HG02970 (cell line): Measurements from ENCODE around the gene XPR1.
"Not testable (repeated sequence)": the region's sequence is repeated elsewhere in the genome, so short reads cannot be mapped to it uniquely, and the experiment has no call there.

Experiments
- ATAC-seq: cut with Tn5 transposase; IDR thresholded peaks from one replicate; pipeline ENCODE4 v1.9.1; 2021; ENCODE audit warnings: mild to moderate bottlenecking, moderate library complexity, moderate number of reproducible peaks; ENCODE audit not compliant: unreplicated experiment, low FRiP score

The XPR1 gene

DNA sequence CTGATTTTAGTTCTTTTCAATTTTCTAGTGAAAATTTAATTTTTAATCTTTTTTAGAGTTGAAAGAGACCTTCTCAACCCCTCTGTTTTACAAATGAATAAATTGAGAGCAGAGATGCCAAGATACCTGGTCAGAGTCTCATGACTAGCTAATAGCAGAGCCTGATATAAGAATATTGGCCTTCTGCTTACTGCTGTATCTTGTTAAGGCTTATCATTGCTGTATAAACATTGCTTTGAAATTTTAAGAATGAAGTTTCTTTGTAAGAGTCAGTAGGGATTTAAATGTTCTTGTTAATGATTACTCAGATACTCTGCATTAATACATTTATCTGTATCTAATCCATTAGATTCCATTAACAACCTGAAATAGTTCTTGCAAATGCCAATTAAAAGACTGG lies 9.8 kb downstream of the XPR1 start:
- no peak for ATAC-seq

DNA sequence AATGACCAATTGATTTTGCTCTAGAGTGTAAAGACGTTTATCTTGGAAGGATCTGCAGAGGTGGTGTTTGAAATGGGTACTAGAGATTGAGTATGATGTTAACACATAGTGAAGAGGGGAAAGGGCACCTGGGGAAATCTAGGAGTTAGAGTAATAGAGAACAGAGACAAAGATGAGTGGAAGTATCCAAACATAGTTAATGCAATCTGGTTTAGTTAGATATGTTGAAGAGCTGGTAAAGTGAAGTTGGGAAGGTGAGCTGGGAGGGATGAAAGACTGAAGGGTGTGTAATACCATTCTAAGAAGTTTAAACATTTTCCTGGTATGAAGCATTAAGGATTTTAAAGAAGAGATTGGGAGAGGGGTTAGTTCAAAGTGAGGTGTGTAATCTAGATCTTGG lies 11.0 kb downstream of the XPR1 start:
- no peak for ATAC-seq

- no peak for ATAC-seq
These were observed 11.9 kb downstream of the XPR1 start for GRCh38 chr1:180643693-180644092.

DNA sequence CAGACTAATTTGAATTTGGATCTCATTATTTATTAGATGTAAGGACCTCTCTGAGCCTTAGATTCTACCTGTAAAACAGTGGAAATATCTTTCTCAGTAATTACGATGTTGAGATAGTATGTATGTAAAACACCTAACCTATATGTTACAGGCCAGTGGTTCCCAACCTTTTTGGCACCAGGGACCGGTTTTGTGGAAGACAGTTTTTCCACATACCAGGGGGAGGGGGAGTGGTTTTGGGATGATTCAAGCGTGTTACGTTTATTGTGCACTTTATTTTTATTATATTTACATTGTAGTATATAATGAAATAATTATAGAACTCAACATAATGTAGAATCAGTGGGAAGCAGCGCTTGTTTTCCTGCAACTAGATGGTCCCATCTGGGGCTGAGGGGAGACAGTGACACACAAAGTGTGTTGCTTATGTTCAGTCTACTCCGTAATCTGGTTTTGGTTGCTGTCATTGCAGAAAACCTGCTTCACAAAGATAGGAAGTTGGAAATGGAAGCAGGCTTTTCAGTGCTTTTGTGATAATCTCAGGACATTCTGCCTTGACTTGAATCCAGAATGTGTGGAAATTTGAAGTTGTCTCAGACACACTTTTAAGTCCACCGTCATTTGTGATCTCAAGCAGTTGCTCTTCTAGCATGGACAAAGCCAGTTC lies 12.8 kb downstream of the XPR1 start:
- no peak for ATAC-seq

- not testable (repeated sequence) for ATAC-seq
These were observed 13.4 kb downstream of the XPR1 start for GRCh38 chr1:180645261-180645660.

- ATAC-seq, result no peak
These were observed 14.3 kb downstream of the XPR1 start for GRCh38 chr1:180646093-180646492.

DNA sequence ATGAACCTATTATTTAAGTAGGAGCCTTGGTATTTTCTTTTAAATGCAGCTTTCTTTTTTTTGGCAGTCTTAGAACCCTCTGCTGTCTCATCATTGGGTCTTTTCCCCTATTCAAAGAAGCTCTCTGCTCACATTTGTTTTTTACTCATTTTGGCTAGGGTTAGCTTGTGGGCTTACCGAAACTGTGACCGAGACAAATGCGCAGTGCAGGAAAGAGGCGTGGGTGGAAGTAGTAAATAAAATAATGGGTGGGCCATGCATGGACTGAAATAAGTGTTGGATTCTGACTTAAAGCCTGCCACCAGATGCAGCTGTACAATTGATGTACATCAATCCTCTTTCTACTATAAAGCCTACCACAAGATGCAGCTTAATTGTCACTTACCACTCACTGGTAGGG lies 14.7 kb downstream of the XPR1 start:
- no peak for ATAC-seq

- ATAC-seq, result no peak
These were observed 21.0 kb downstream of the XPR1 start for GRCh38 chr1:180652792-180653191.

- ATAC-seq, result no peak
These were observed 30.9 kb downstream of the XPR1 start for GRCh38 chr1:180662709-180663108.

- no peak for ATAC-seq
These were observed 38.9 kb downstream of the XPR1 start for GRCh38 chr1:180670681-180671080.

DNA sequence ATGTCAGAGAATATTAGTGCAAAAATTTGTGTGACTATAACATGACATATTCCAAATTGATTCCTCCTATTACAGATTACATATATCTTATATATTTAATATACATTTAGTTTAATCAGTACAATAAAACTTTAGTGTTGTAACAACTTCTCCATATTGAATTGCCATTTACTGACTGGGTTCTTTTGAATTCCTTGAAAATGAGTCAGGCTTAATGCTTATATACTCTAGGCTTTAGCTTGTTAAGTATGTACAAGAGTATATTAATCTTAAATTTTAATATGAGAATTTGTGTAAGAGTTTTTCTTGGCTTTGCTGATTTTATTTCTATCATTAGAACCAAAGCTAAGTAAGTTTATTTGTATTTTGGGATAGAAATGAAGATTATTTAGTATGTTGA lies 40.3 kb downstream of the XPR1 start:
- no peak for ATAC-seq

DNA sequence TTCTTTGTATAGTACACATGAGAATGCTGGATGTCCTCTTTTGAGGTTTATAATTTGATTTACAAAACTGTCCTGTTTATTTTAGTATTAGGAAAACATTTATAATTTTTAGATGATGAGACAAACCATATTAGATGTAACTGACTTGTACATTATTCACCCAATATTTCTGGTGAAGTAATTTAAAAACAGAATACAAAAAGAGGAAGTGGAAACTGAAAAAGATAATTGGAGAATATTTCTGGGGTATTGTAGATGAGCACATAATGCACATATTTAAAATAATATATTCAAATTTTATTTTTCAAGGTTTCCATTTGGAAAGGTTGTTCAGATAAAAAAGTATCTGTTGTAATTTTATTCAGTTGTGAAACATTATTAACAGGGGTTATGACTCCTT lies 40.7 kb downstream of the XPR1 start:
- no peak for ATAC-seq

DNA sequence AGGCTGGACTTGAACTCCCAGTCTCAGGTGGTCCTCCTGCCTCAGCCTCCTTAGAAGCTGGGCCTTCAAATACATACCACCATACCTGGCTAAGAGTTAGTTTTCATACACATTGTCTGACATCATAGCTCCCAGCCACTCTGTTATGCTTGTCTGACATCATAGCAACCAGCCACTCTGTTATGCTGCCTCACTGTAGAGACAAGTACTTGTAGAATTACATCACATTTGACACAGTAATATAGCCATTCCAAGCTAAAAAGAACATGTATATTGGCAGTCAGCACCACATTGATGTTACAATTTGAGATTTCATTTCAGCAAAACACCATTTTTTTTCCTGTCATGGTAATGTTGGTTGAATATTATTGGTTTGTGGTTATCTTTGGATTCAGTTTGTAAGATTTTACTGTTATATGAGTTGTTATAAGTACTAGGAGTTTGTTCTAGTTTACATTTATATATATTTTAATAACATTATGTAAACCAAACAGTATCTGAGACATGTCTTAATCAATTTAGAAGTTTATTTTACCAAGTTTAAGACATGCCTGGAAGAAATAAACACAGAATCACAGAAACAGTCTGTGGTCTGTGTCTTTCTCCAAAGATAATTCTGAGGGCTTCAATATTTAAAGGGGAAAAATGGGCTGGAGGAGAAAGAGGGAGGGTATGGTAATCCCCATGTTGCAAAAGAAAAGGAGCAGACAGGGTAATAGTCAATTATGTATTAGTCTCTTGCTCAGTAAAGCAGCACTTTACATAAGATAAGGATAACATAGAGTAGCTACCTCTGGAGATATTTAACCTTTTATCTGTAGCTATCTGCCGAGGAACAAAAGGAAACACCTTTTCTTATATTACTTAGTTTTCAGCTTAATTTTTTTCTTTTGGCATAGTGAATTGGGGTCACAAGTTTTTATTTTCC lies 43.0 kb downstream of the XPR1 start:
- ATAC-seq, result no peak

- ATAC-seq, result no peak
These were observed 43.8 kb downstream of the XPR1 start for GRCh38 chr1:180675586-180675985.

- no peak for ATAC-seq
These were observed 48.8 kb downstream of the XPR1 start for GRCh38 chr1:180680558-180681144.

DNA sequence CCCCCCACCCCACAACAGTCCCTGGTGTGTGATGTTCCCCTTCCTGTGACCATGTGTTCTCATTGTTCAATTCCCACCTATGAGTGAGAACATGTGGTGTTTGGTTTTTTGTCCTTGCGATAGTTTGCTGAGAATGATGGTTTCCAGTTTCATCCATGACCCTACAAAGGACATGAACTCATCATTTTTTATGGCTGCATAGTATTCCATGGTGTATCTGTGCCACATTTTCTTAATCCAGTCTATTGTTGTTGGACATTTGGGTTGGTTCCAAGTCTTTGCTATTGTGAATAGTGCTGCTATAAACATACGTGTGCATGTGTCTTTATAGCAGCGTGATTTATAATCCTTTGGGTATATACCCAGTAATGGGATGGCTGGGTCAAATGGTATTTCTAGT lies 51.3 kb downstream of the XPR1 start:
- ATAC-seq, result not testable (repeated sequence)

DNA sequence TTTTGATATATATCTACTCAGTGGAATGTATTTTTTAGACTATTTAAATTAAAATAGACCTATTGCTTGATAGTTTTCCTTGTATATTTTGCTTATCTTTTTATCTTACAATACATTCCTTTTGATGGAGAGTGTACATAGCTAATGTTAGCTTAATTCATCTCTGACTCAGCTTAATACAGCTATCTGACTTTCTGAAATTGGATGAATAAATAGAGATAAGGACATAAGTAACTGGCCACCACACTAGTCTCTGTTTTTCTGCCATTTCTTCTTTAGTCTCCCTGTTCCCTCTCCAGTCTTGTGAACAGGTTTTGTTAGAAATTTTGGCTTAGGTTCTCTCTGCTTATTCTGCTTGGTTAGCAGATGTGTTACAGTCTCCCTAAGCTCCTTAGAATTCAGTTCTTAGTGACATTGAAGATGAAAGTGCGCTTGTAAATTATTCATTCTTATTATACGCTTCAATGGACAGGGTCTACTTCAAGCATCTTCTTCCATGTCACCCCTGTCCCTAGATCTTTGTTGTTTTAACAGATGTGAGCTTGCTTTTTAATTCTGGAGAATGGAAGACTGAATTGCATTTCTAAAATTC lies 59.6 kb downstream of the XPR1 start:
- no peak for ATAC-seq

- ATAC-seq, result no peak
These were observed 61.9 kb downstream of the XPR1 start for GRCh38 chr1:180693564-180694244.

- no peak for ATAC-seq
These were observed 63.5 kb downstream of the XPR1 start for GRCh38 chr1:180695282-180695681.

- ATAC-seq, result no peak
These were observed 64.5 kb downstream of the XPR1 start for GRCh38 chr1:180696361-180696760.

DNA sequence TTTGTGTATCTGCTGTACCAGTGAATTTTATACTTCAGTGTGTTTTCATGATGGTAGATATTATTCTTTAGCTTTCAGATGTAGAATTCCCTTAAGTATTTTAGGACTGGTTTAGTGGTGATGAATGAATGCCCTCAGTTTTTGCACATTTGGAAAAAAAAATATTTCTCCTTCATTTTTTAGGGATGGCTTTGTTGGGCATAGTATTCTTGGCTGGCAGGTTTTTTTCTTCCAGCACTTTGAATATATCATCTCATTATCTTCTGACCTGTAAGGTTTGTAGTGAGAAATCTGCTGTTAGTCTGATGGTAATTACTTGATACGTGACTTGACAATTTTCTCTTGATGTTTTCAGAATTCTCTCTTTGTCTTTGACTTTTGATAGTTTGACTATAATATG lies 66.8 kb downstream of the XPR1 start:
- no peak for ATAC-seq
